Panc1 (cell line): Measurements from ENCODE around the gene TNFRSF18. TPM values are rescaled to one million over a fixed set of nuclear protein-coding genes. Genes with fewer than 3 reads are reported as not detected.

Source experiments
- ATAC-seq: fragments of 200-7000 bp; cut with Tn5 transposase; 2 replicates; pipeline ENCODE4 v1.9.1; 2020; ENCODE audit warnings: mild to moderate bottlenecking, moderate library complexity
- BruUV-seq: library from RNA; stranded (reverse); fragments of 400-500 nt; replicated peaks from 2 replicates; lab custom pipeline; 2021; lab: Mats Ljungman, UMichigan
- CTCF ChIA-PET: fragments of 300-600 bp; sonication (Branson Sonifier 250); formaldehyde crosslinking; loops from one replicate; lab custom pipeline; 2022; ENCODE audit warnings: antibody characterized with exemption; lab: Charles Lee
- POLR2A ChIA-PET: fragments of 300-600 bp; sonication (Branson Sonifier 250); formaldehyde crosslinking; loops from one replicate; lab custom pipeline; 2022; ENCODE audit warnings: antibody characterized with exemption; lab: Charles Lee
- DNase-seq: peaks from one replicate; pipeline ENCODE4 v3.0.0-alpha.2; 2010; ENCODE audit warnings: low read depth, low spot score
- H3K27ac ChIP-seq: 2 replicates; pipeline ENCODE4 v1.5.1; 2011; ENCODE audit warnings: mild to moderate bottlenecking, low read length, inconsistent platforms
- H3K27me3 ChIP-seq: fragments of 200-500 bp; sonication (Bioruptor generic); 2 replicates; pipeline ENCODE4 v1.6.0; 2014; ENCODE audit warnings: low read length, inconsistent platforms; ENCODE audit not compliant: control insufficient read depth, insufficient read depth
- H3K36me3 ChIP-seq: fragments of 200-500 bp; sonication (Bioruptor generic); 2 replicates; pipeline ENCODE4 v1.5.1; 2014; ENCODE audit warnings: inconsistent platforms, mild to moderate bottlenecking, low read length, moderate library complexity; ENCODE audit not compliant: control insufficient read depth, insufficient read depth
- H3K4me1 ChIP-seq: 2 replicates; pipeline ENCODE4 v1.5.1; 2011; ENCODE audit warnings: inconsistent platforms, mild to moderate bottlenecking, low read length, moderate library complexity; ENCODE audit not compliant: control insufficient read depth, insufficient read depth
- H3K4me3 ChIP-seq, 2 experiments: 2 replicates each; pipeline ENCODE4 v1.5.1; 2011 to 2012; ENCODE audit warnings: low read depth in 2 of 2, low read length in 2 of 2, mild to moderate bottlenecking in 2 of 2, inconsistent platforms in 1 of 2, moderate library complexity in 1 of 2
- H3K9me3 ChIP-seq: fragments of 200-500 bp; sonication (Bioruptor generic); 2 replicates; pipeline ENCODE4 v1.5.1; 2014; ENCODE audit warnings: low read depth, mild to moderate bottlenecking, inconsistent platforms, low read length, moderate library complexity; ENCODE audit not compliant: control insufficient read depth, insufficient read depth
- POLR2AphosphoS5 ChIP-seq: IDR thresholded peaks from 2 replicates; pipeline ENCODE4 v1.6.1; 2012; ENCODE audit warnings: mild to moderate bottlenecking, low read depth, low read length, moderate library complexity
- SIN3A ChIP-seq: IDR thresholded peaks from 2 replicates; pipeline ENCODE4 v1.6.1; 2012; ENCODE audit warnings: low read depth, mild to moderate bottlenecking, low read length, moderate library complexity, borderline replicate concordance; ENCODE audit not compliant: insufficient read depth
- TCF7L2 ChIP-seq: IDR thresholded peaks from 2 replicates; pipeline ENCODE4 v1.6.1; 2011; ENCODE audit warnings: mild to moderate bottlenecking, low read depth, low read length, inconsistent platforms
- in situ Hi-C: cut with HindIII; loops from 2 replicates; pipeline ENCODE4 v1.10.0; 2016; ENCODE audit warnings: low sequenced_read_pairs, low pct_unique_long_range_greater_than_20kb
- intact Hi-C: fragments of 100-400 bp; cut with micrococcal nuclease; formaldehyde crosslinking; loops from one replicate; pipeline ENCODE4 v1.10.0; 2022; ENCODE audit not compliant: unreplicated experiment
- total RNA-seq: library from RNA; stranded (reverse); gene quantifications from one replicate; pipeline ENCODE4 v1.2.1, GENCODE V29; 2021; ENCODE audit not compliant: unreplicated experiment
- TF ChIP-seq, protein P1 (sequence below): fragments of 450-650 bp; IDR thresholded peaks from 2 replicates; pipeline ENCODE4 v1.5.1; 2017; ENCODE audit warnings: mild to moderate bottlenecking
- TF ChIP-seq, protein P2 (sequence below), 2 experiments: IDR thresholded peaks; 2 replicates each; pipeline ENCODE4 v1.6.1; 2011 to 2012; ENCODE audit warnings: low read depth in 2 of 2, control low read depth in 1 of 2, low read length in 1 of 2, mild to moderate bottlenecking in 1 of 2, moderate library complexity in 1 of 2; ENCODE audit not compliant: insufficient read depth in 1 of 2

Gene TNFRSF18
- total RNA-seq, 1 experiment from 2014 or later: 4.3 TPM

DNA sequence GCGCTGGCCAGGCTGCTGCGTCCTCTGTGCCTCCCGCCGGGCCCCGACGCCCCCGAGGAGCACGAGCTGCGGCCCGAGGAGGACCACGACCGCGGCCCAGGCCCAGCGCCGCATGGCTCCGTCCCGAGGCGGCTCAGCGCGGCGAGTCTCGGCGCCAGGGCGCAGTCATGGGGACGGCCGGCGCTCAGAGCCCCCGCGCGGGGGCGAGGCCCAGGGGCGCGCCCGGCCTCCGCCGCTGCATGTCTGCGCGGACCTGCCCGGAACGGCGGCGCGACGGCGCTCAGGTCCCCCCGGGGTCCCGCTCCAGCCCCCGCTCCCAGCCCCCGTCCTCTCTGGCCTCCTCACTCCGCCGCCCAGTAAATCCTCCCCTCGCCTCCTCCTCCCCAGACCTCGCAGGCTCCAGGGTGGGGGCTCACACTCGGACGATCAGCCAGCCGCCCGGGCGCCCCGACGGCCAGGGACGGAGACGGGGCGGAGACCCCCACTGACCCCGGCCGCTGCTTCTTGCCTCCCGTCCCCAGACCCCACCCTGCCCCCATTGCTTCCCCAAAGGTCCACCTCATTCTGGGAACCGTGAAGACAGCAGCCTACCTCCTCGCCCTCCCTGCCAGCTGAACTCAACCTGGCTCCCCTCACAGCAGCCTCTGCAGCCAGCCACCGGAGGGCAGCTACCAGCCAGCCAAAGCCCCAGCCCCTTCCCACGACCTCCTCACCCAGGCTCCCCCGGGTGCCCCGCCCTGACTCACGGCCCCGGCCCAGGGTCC, 40.4 kb upstream of the TNFRSF18 start, which contains the start of gene C1QTNF12:
Gene C1QTNF12, minus strand, starts transcription at position 146 of the 764 bp plus-strand sequence. Its CDS starts 32 bp downstream, at position 114.
- H3K27me3 ChIP-seq: no peaks in the 10 kb centered on the region
- ChIA-PET CTCF (interaction anchor here (0.6 kb wide), 1 partner anchor 128 kb away, joined by 5 read pairs; no protein-coding TSS in a partner anchor), POLR2A (no interaction called here)
- H3K27ac ChIP-seq: peak within 1 kb of the TSS; percentile 79
- ATAC-seq (peak; percentile 15; the same call in 1 of the 2 replicates), DNase-seq (no peak)
- H3K4me3 ChIP-seq: no peak within 1 kb of the TSS
- intact Hi-C loops: no loop called here
- in situ Hi-C loops: no loop called here
- H3K36me3 ChIP-seq: no peaks in the 10 kb centered on the region
- no peaks in the 10 kb centered on the region for H3K9me3 ChIP-seq
- H3K4me1 ChIP-seq: peaks cover 39% of the 10 kb centered on the region
- no TSS peak for BruUV-seq
- no peak for TF ChIP-seq POLR2AphosphoS5
- TF ChIP-seq, protein P1, sequence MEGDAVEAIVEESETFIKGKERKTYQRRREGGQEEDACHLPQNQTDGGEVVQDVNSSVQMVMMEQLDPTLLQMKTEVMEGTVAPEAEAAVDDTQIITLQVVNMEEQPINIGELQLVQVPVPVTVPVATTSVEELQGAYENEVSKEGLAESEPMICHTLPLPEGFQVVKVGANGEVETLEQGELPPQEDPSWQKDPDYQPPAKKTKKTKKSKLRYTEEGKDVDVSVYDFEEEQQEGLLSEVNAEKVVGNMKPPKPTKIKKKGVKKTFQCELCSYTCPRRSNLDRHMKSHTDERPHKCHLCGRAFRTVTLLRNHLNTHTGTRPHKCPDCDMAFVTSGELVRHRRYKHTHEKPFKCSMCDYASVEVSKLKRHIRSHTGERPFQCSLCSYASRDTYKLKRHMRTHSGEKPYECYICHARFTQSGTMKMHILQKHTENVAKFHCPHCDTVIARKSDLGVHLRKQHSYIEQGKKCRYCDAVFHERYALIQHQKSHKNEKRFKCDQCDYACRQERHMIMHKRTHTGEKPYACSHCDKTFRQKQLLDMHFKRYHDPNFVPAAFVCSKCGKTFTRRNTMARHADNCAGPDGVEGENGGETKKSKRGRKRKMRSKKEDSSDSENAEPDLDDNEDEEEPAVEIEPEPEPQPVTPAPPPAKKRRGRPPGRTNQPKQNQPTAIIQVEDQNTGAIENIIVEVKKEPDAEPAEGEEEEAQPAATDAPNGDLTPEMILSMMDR: no peak; the same call in 1 of the 2 replicates
- no peak for TF ChIP-seq TCF7L2
- TF ChIP-seq SIN3A: no peak
- TF ChIP-seq, protein P2, sequence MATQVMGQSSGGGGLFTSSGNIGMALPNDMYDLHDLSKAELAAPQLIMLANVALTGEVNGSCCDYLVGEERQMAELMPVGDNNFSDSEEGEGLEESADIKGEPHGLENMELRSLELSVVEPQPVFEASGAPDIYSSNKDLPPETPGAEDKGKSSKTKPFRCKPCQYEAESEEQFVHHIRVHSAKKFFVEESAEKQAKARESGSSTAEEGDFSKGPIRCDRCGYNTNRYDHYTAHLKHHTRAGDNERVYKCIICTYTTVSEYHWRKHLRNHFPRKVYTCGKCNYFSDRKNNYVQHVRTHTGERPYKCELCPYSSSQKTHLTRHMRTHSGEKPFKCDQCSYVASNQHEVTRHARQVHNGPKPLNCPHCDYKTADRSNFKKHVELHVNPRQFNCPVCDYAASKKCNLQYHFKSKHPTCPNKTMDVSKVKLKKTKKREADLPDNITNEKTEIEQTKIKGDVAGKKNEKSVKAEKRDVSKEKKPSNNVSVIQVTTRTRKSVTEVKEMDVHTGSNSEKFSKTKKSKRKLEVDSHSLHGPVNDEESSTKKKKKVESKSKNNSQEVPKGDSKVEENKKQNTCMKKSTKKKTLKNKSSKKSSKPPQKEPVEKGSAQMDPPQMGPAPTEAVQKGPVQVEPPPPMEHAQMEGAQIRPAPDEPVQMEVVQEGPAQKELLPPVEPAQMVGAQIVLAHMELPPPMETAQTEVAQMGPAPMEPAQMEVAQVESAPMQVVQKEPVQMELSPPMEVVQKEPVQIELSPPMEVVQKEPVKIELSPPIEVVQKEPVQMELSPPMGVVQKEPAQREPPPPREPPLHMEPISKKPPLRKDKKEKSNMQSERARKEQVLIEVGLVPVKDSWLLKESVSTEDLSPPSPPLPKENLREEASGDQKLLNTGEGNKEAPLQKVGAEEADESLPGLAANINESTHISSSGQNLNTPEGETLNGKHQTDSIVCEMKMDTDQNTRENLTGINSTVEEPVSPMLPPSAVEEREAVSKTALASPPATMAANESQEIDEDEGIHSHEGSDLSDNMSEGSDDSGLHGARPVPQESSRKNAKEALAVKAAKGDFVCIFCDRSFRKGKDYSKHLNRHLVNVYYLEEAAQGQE (IDR thresholded peaks at IDR 0.05; ENCODE audit: insufficient read depth in 1 of 2, low read depth in 2 of 2, low read length in 1 of 2): no peak

DNA sequence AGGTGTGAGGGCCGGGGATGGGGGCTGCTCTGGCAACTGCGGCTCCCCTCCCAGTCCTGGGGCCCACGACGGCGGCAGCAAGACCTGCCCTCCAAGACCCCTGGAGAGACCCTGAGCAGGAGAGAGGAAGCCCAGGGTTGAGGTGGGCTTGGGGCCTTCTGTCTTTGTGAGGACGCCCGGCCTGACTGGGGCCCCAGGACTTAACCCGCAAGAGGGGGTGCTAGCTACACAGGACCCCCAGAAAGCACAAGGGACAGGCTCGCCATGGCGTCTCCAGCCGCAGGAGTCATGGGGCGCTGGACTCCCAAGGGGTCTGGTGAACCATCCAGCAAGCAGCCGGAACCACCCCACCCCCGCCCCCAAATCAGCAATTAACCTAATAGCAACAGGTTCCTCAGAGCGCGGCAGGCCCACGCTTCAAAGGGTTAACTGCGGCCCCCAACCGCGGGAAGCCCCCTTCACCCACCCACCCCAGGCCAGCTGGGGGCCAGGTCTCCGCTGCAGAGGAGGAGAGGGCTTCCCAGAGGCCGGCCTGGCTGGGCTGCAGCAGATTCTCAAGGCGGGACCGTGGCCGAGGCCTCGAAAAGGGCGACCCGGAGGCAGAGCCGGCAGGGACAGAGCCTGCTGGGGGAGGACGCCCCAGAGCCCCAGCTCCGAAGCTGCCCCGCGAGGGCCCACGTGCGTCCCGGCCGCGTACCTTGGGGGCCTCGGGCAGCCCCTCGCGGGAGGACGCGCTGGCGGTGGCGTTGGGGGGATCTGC, 39.6 kb upstream of the TNFRSF18 start:
- no TSS peak for BruUV-seq
- no peaks in the 10 kb centered on the region for H3K9me3 ChIP-seq
- in situ Hi-C loops (no loop called here), intact Hi-C loops (no loop called here)
- no peak overlapping the region for H3K4me3 ChIP-seq
- no peak for ATAC-seq
- CTCF ChIA-PET: interaction anchor here (0.6 kb wide), 1 partner anchor 127 kb away, joined by 5 read pairs; no protein-coding TSS in a partner anchor
- H3K27me3 ChIP-seq: no peaks in the 10 kb centered on the region
- H3K4me1 ChIP-seq: peaks cover 46% of the 10 kb centered on the region
- no peak for DNase-seq
- POLR2A ChIA-PET: no interaction called here
- TF ChIP-seq, protein P1: no peak
- TF ChIP-seq SIN3A (no peak), POLR2AphosphoS5 (no peak), TCF7L2 (no peak)
- TF ChIP-seq, protein P2 (IDR thresholded peaks at IDR 0.05; ENCODE audit: insufficient read depth in 1 of 2, low read depth in 2 of 2, low read length in 1 of 2): no peak
- peak overlapping the region; percentile 79 for H3K27ac ChIP-seq
- no peaks in the 10 kb centered on the region for H3K36me3 ChIP-seq
